ENCODE data around the gene KIF19.

KIF19 gene

DNA sequence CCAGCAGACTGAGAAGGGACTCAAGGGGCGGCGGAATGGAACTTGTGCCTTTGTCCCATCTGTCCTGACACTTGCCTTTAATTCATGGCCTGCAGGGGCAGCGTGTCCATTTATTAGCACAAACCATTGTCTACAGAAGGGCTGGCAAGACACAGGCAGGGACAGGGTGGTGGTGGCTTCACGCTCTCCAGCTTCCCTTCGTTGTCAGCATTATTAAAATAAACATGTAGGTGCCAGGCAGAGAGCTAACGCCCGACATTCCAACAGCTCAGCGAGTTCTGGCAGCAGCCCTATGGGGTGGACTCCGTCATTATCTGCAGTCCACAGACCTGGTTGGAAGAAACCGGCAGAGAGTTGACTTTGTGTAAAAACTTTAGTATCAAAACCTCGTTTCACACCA lies 35.7 kb upstream of the KIF19 start:
- TF ChIP-seq, protein P1, sequence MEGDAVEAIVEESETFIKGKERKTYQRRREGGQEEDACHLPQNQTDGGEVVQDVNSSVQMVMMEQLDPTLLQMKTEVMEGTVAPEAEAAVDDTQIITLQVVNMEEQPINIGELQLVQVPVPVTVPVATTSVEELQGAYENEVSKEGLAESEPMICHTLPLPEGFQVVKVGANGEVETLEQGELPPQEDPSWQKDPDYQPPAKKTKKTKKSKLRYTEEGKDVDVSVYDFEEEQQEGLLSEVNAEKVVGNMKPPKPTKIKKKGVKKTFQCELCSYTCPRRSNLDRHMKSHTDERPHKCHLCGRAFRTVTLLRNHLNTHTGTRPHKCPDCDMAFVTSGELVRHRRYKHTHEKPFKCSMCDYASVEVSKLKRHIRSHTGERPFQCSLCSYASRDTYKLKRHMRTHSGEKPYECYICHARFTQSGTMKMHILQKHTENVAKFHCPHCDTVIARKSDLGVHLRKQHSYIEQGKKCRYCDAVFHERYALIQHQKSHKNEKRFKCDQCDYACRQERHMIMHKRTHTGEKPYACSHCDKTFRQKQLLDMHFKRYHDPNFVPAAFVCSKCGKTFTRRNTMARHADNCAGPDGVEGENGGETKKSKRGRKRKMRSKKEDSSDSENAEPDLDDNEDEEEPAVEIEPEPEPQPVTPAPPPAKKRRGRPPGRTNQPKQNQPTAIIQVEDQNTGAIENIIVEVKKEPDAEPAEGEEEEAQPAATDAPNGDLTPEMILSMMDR (IDR thresholded peaks at IDR 0.05; ENCODE audit: low read depth, low read length) = no peak
- TF ChIP-seq, protein P2, sequence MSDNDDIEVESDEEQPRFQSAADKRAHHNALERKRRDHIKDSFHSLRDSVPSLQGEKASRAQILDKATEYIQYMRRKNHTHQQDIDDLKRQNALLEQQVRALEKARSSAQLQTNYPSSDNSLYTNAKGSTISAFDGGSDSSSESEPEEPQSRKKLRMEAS (IDR thresholded peaks at IDR 0.05; ENCODE audit: low read depth, low read length) = no peak
- TF ChIP-seq MYC (IDR thresholded peaks at IDR 0.05; ENCODE audit: low read depth, low read length) (no peak), POLR2A (IDR thresholded peaks at IDR 0.05; ENCODE audit: extremely low read depth, insufficient read length) (no peak)
- no peak for DNase-seq (ENCODE audit: low read depth)
- H3K4me3 ChIP-seq (ENCODE audit: low read depth, low read length) = no peak overlapping the region

DNA sequence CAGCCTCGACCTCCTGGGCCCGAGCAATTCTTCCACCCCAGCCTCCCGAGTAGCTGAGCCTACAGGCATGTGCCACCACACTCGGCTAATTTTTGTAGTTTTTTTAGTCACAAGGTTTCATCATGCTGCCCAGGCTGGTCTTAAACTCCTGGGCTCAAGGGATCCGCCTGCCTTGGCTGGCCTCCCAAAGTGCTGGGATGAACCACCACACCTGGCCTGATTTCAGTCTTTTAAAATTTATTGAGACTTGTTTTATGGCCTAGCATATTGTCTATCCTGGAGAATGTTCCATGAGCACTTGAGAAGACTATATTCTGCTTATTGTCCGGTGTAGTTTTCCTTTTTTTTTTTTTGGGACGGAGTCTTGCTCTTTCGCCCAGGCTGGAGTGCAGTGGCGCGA lies 33.5 kb upstream of the KIF19 start:
- H3K4me3 ChIP-seq (ENCODE audit: low read depth, low read length) = no peak overlapping the region
- DNase-seq (ENCODE audit: low read depth) = no peak
- TF ChIP-seq, protein P2 (IDR thresholded peaks at IDR 0.05; ENCODE audit: low read depth, low read length) = no peak
- TF ChIP-seq MYC (IDR thresholded peaks at IDR 0.05; ENCODE audit: low read depth, low read length) (no peak), POLR2A (IDR thresholded peaks at IDR 0.05; ENCODE audit: extremely low read depth, insufficient read length) (no peak)
- TF ChIP-seq, protein P1 (IDR thresholded peaks at IDR 0.05; ENCODE audit: low read depth, low read length) = no peak

DNA sequence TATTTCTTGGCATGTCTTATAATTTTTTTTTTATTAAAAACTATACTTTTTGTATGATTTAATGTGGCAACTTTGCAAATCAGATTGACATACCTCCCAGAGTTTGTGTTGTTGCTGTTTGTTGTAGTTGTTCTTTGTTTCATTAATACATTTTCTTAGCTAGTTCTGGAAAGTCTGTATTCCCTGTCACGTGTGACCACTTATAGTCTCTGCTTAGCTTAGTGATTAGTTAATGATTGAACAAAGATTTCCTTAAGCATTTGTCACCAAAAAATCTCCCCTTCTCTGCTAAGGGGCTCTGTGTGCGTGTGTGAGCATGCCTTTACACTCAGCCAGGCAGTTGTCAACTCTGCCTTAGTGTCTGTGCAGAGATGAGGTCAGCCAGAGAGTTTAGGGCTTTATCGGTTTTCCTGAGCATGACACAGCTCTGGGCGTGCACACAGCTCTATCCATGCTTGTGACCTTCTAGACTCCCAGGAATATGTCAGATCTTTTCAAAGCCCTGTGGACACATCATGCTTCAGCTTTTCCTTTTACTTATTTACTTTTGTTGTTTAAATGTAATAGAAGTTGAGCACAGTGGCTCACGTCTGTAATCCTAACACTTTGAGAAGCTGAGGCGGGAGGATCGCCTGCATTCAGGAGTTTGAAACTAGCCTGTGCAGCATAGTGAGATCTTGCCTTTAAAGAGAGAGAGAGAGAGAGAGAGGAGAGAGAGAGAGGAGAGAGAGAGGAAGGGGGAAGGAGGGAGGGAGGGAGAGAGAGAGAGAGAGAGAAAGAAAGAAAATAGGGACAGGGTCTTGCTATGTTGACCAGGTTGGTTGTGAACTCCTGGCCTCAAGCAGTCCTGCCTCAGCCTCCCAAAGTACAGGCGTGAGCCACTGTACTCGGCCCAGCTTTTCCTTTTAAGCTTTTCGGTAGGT lies 30.1 kb upstream of the KIF19 start:
- DNase-seq (ENCODE audit: low read depth) = no peak
- no peak overlapping the region for H3K4me3 ChIP-seq (ENCODE audit: low read depth, low read length)
- TF ChIP-seq, protein P2 (IDR thresholded peaks at IDR 0.05; ENCODE audit: low read depth, low read length) = no peak
- no peak for TF ChIP-seq MYC (IDR thresholded peaks at IDR 0.05; ENCODE audit: low read depth, low read length)
- TF ChIP-seq, protein P1 (IDR thresholded peaks at IDR 0.05; ENCODE audit: low read depth, low read length) = no peak
- no peak for TF ChIP-seq POLR2A (IDR thresholded peaks at IDR 0.05; ENCODE audit: extremely low read depth, insufficient read length)

DNA sequence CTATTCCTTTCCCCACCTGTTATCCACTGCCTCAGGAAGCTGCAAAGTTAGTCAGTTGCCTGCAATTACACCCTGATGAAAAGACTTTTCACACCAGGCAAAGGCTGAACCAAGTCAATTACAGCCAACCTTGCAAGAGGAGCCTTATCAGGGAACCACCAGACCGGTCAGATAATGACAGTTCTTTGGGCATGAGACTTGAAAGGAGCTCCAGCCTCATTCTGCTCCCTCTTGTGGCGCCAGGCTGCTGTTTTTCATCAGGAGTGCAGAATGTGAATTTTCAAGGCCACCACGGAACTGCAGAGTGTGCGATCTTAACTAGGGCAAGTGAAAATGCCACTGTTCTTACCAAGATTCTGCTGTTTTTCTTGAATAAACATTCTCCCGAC lies 29.5 kb upstream of the KIF19 start:
- peak; percentile 74 for DNase-seq (ENCODE audit: low read depth)
- no peak overlapping the region for H3K4me3 ChIP-seq (ENCODE audit: low read depth, low read length)
- TF ChIP-seq MYC (IDR thresholded peaks at IDR 0.05; ENCODE audit: low read depth, low read length) (no peak), POLR2A (IDR thresholded peaks at IDR 0.05; ENCODE audit: extremely low read depth, insufficient read length) (no peak)
- TF ChIP-seq, protein P1 (IDR thresholded peaks at IDR 0.05; ENCODE audit: low read depth, low read length) = peak; percentile 61
- TF ChIP-seq, protein P2 (IDR thresholded peaks at IDR 0.05; ENCODE audit: low read depth, low read length) = peak; percentile 57; the same call in 1 of the 2 replicates

DNA sequence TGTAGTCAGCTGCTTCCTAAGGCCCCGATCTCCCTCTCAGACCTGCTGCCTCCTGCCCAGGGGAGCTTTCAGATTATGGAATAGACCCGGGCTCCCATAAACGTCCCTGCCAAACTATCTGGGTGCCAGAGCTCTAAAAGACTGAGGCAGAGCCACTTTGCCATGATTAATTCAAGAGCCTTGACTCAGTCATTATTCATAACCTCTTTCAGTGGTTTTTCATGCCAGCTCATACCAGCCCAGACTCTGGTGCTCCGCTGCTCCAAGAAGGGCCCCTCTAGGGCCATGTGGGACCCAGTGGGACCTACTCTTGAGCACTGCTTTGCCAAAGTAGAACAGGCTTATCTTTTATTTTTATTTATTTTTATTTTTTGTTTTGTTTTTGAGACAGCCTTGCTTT lies 28.1 kb upstream of the KIF19 start:
- H3K4me3 ChIP-seq (ENCODE audit: low read depth, low read length) = no peak overlapping the region
- DNase-seq (ENCODE audit: low read depth) = no peak
- TF ChIP-seq, protein P1 (IDR thresholded peaks at IDR 0.05; ENCODE audit: low read depth, low read length) = no peak
- TF ChIP-seq MYC (IDR thresholded peaks at IDR 0.05; ENCODE audit: low read depth, low read length) = no peak
- TF ChIP-seq, protein P2 (IDR thresholded peaks at IDR 0.05; ENCODE audit: low read depth, low read length) = no peak
- TF ChIP-seq POLR2A (IDR thresholded peaks at IDR 0.05; ENCODE audit: extremely low read depth, insufficient read length) = no peak
